ENCODE data around the gene MTX3.

MTX3 gene, protein sequence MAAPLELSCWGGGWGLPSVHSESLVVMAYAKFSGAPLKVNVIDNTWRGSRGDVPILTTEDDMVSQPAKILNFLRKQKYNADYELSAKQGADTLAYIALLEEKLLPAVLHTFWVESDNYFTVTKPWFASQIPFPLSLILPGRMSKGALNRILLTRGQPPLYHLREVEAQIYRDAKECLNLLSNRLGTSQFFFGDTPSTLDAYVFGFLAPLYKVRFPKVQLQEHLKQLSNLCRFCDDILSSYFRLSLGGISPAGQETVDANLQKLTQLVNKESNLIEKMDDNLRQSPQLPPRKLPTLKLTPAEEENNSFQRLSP

GRCh38 chr5:79990598-79991507 is at the start of gene MTX3:
MTX3 (minus strand) TSS chr5:79991262; CDS start chr5:79991238, 24 bp downstream.
- DNase-seq: peak; percentile 70

DNA sequence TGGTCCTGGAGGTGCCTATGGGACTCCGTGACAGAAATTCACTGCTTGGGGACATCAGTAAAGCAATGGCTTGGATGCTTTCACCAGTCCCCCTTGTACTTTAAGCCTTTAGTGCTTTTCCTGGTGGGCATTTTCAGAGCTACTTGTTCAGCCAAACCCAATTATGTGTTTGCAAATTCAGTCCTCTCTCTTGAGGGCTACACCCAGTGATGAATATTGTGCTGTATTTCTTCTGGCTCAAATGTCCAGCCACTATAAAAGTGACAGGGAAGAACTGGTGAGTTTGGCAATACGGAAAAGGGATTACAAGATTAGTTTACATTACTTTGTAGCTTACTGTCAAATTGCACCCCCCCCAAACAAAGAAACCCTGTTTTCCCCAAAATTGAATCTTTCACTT is 48.6 kb upstream of the MTX3 start:
- no peak for DNase-seq

DNA sequence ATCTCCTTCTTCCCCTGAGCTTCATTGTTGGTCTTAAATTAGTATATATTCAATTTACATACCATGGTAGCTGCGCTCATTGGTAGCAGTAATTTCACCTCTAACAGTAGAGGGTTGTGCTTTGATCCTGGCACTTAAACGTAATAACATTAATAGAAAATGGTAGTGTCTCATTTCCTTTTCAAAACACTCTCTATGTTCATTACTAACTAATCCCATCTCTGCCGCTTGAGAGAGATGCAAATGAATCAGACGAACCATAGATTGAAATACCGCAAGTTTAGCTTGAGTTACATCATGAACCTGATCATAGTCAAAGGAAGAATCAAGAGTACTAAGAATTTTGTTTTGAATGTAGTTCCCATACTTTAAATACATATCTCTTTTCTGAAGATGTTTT is 46.3 kb upstream of the MTX3 start:
- no peak for DNase-seq

DNA sequence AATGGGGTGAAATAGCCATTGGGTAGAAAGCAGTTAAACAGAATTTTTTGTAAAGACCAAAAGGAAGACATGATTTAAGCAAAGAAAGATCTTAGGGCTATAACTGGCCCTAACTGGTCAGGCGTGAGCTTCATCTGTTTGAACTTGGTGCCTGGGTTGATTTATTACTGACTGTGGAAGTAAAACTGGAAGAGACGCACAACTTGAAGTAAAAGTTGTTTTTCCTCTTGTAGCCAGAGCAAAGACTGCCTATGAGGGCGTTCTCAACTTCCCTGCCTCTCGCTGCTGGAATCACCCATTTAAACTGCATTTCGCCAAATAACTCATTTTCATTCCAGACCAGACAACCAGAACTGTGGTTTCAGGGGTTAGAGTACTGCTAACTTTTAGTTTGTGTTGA is 45.6 kb upstream of the MTX3 start:
- DNase-seq: no peak

GRCh38 chr5:80035839-80036238 is 44.8 kb upstream of the MTX3 start:
- DNase-seq: no peak

DNA sequence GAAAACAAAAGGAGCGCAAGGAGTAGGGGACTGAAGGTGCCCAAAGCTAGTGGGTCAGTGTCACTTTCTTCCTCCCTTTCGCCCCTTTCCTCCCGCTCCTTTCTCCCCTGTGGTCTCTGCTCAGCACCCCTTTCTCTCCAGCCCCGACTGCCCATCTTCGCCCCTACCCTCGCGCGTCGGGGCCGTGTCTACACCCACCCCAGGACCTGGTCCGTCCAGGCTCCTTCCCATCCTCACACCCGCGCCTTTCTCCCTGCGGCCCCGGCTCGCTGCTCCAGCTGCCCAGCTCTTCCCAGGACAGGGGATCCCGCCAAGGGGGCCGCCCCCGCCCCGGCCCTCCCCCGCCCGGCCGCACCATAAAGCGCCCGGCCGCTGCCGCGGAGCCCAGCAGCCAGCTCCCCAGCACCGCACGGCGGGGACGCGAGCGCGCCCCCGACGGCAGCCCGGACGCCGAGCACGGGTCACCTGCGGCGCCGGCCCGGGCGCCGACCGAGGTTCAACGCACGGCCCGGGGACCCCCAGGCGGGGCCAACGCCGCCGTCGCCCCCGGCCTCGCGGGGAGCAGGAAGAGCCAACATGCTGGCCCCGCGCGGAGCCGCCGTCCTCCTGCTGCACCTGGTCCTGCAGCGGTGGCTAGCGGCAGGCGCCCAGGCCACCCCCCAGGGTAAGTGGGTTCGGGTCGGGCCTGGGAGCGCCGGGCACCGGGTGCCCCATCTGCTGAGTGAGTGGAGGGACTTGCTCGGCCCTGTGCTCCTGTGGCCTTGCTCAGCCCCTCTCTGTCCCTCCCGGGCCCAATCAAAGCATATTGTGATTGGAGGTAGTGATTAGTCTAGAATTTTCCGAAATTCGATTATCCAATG is 44.1 kb upstream of the MTX3 start, which contains the start of gene THBS4:
TSS of gene THBS4 (plus strand) at position 387 of the 860 bp plus-strand sequence. CDS start at position 577, 190 bp downstream.
- DNase-seq: no peak

DNA sequence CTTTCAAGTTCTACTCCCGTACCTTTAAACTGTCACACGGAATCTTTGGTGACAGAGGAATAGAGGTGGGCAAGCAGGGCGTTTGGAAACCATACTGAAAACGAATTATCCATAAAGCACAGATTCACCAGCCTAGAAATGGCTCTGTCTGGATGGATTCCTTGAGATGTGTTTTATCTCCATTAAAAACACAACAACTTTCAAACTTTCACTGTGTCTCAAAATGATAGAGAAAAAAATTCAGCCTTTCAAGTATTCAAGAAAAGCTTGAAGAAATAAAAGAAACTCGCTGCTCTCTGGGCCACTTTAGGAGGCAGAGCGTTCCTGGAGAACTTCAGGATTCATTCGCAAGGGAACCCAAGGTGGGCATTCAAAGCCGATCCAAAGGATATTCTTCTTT is 43.5 kb upstream of the MTX3 start:
- no peak for DNase-seq

DNA sequence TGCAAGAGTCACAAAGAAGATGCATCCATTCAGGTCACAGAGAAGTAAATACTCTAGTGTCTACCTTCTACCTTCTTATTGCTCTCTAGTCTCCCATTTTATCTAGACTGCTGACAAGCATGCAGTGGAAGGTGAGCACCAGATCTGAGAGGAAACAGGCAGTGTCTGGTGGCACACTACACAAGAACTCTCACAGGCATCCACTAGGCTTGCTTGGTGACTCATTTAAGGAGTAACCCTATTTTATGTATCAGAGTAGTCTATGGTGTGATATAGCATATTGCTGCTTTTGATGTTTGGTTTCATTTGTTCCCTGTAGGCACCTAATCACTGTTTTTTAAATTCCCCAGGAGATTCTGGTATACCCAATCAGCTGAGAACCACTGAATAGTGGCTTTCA is 42.5 kb upstream of the MTX3 start:
- no peak for DNase-seq

DNA sequence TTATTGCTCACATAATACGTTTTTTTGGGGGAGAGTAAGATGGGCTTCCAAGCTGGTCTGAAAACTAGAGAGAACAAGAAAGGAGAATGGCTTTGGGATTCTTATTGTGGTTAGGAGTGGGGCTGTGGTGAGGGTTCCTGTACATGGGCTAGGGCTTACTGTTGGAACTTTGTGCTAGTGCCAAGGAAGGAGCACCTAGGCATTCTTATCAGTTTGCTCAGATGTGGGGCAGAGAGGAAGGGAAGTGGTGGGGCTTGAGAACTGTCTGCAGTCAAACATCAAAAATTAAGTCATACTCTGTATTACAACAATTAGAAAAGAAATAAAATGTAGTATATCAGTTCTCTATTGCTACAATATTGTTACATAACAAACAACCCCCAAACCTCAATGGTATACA is 40.0 kb upstream of the MTX3 start:
- no peak for DNase-seq

DNA sequence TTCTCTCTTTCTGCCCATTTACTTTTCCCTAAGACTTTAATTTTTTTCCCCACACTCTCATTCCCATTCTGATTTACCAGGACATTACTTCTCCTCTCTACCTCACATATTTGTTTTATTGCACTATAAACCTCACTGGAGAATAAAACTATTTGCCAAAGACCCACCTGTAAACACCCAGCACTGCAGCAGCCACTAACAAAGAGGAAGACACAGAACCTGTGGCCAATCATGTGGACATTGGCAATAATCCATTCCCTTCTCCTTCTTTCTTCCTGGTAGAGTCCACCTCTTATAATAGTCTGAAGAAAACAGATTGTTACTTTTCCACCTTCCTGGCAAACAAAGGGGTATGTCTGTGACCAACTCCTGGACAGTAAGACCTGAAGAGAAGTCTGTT is 35.8 kb upstream of the MTX3 start:
- no peak for DNase-seq

GRCh38 chr5:80025069-80025468 is 34.0 kb upstream of the MTX3 start:
- no peak for DNase-seq

DNA sequence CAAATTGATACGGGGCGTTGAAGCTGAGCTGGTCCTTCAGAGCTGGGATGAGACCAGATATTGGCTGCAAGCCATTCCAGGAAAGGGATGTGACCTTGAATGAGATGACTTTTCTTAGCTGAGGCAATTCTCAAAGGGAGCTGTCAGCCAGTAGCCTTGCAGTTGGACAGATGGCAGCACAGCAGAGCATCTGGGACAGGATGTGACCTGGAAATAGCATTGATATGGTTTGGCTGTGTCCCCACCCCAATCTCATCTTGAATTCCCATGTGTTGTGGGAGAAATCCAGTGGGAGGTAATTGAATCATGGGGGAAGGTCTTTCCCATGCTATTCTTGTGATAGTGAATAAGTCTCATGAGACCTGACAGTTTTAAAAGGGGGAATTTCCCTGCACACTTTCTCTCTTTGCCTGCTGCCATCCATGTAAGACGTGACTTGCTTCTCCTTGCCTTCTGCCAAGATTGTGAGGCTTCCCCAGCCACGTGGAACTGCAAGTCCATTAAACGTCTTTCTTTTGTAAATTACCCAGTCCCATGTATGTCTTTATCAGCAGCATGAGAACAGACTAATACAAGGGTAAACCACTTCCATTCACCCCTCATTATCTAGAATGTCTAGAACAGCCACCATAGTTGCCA is 19.8 kb upstream of the MTX3 start:
- DNase-seq: no peak

- DNase-seq: no peak
Measured at GRCh38 chr5:80008995-80009765, 18.1 kb upstream of the MTX3 start.

GRCh38 chr5:80002677-80003076 is 11.6 kb upstream of the MTX3 start:
- no peak for DNase-seq

- no peak for DNase-seq
Measured at GRCh38 chr5:79999722-80000121, 8.7 kb upstream of the MTX3 start.

- no peak for DNase-seq
Measured at GRCh38 chr5:79992891-79993657, 2.0 kb upstream of the MTX3 start.

GRCh38 chr5:79990205-79990597 is 861 bp downstream of the MTX3 start:
- no peak for DNase-seq

DNA sequence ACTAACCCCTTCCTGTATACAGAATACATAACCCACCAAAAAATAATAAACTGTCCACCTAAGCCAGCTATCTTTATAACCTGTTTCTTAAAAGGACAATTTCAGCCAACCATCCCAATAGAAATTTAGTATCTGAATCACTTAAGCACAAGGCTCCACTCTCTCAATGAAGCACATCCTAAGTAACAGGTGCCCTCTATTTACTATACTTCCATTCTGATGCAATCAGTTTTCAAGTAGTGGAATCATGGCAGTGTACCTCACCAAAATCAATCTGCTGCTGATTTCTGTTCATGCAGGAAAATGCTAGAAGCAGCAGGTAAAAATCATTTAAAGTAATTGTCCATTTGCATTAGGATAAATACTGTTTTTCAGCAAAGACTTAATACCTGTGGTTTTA is 4.8 kb downstream of the MTX3 start:
- no peak for DNase-seq

- DNase-seq: no peak
Measured at GRCh38 chr5:79985288-79985687, 5.8 kb downstream of the MTX3 start.

DNA sequence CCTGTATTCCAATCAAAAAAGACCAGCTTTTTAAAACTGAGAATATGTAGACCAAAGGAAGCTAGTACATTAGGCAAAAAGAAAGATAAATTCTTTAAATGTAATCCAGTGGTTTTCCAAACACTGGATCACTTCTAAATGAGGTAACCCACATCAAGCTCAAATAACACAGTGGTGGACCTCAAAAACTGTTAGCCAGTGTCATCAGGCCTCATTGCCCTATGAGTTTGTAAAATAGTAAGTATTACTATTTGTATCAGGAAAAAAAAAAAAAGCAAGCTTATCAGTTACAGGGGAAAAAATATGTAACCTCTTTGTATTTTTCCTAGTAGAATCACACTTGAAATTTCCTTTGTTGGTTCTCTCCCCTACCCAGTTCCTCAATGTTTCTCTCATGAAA is 6.7 kb downstream of the MTX3 start:
- no peak for DNase-seq

- DNase-seq: no peak
Measured at GRCh38 chr5:79983618-79984017, 7.4 kb downstream of the MTX3 start.
